ENCODE data around the gene UNKL.

Gene UNKL

GRCh38 chr16:1320658-1321240 lies 93.8 kb downstream of the UNKL start:
- DNase-seq: no peak

GRCh38 chr16:1320097-1320496 lies 94.4 kb downstream of the UNKL start:
- DNase-seq: no peak

GRCh38 chr16:1319041-1319440 lies 95.5 kb downstream of the UNKL start:
- no peak for DNase-seq

- no peak for DNase-seq
These were observed 96.3 kb downstream of the UNKL start for GRCh38 chr16:1318268-1318545.

GRCh38 chr16:1317479-1318267 lies 96.8 kb downstream of the UNKL start:
- no peak for DNase-seq

GRCh38 chr16:1316033-1316405 lies 98.5 kb downstream of the UNKL start:
- DNase-seq: no peak

- no peak for DNase-seq
These were observed 99.1 kb downstream of the UNKL start for GRCh38 chr16:1315081-1316032.

GRCh38 chr16:1314399-1315068 lies 100.0 kb downstream of the UNKL start:
- DNase-seq: no peak

GRCh38 chr16:1313721-1314369 lies 100.7 kb downstream of the UNKL start:
- no peak for DNase-seq

All from NCI-H345 (cell line).